ENCODE measurements around the gene HRH1. TPM values are rescaled to one million over a fixed set of nuclear protein-coding genes. Genes with fewer than 3 reads are reported as not detected.
"Not testable (repeated sequence)": the region's sequence is repeated elsewhere in the genome, so short reads cannot be mapped to it uniquely, and the experiment has no call there.

The HRH1 gene
- total RNA-seq, 1 experiment from 2014 or later, result 3.9 TPM

DNA sequence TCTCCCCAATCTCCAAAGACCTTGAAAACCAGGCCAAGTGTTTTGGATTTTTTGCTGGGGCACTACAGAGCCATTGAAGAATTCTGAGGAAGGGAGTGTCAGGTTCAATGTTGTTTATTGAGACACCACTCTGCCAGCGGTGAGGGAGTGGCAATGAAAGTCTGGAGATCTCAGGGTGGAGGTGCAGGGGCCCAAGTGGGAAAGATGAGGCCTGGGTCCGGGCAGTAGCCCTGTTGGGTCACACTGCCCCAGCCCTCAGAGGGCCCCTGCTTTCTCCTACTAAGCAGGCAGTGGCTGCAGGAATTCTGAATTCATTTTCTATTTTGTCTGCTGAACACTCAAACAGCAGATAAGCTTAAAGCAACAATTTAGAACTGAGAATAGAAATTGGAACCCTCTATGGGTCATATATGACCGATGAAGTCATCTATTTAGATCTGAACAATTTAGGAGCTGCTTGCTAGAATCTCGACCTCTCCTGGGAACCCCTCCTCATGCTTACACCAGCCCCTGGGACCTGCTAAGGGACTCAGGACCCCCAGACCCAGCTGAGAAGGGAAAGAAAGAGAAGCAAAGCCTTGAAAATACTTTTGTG lies 17.9 kb downstream of the HRH1 start:
- no peak for DNase-seq (ENCODE audit: low spot score)

- DNase-seq (ENCODE audit: low spot score), result no peak
Measured at GRCh38 chr3:11173828-11174465, 19.7 kb downstream of the HRH1 start.

DNA sequence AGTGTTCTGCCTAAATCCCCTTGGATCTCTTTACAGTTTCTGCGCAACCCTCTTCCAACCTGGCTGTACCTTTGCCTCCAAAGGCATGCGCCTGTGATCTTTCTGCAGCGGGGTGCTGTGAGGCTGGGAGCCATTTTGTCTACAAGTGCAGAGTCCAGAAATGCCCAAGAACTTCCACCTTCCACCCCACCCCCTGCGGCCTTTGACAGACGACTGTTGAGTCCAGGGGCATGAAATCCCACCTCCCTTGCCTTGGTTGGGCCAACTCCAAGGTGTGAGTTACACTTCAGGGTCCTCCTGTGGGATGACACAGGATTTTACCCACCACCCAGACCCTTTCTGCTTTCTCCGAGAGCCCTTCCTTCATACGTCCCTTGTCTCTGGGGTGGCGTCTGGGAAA lies 24.1 kb downstream of the HRH1 start:
- DNase-seq (ENCODE audit: low spot score), result no peak

- DNase-seq (ENCODE audit: low spot score), result not testable (repeated sequence)
Measured at GRCh38 chr3:11184328-11184969, 30.2 kb downstream of the HRH1 start.

- no peak for DNase-seq (ENCODE audit: low spot score)
Measured at GRCh38 chr3:11185144-11185543, 30.9 kb downstream of the HRH1 start.

DNA sequence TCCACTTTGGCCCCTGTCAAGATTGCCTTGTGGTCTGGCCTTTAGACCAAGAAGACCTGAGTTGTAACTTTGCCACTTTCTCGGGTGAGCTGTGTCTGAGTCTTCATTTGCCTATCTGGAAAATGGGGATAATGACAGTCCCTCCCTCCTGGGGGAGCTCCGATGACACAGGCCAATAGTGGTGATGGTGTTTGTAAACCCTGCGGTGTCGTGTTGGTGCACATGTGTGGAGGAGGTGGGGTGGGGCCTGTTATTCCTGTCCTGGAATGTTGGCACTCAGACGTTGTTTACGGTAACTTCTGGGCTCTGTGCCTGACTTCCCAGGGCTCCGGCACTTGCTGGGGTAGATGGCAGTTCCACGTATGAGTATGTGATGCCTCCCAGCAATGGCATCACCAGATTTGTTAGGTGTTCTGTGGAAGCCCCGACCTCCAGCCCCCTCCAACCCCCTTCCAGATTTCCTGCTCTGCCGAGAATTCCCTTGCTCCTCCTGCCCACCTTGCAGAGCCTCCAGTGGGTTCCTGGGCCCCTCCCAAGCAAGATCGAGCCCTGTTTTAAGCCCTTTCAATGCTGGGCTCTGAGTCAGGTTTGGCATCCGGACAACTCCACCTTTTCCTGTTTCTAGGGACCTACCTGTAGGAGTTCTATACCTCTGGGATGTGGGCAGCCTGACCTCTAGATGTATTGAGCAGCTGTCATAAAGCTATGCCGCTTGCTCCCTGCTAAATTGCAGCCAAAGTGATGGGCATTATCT lies 31.4 kb downstream of the HRH1 start:
- DNase-seq (ENCODE audit: low spot score), result peak; percentile 98

DNA sequence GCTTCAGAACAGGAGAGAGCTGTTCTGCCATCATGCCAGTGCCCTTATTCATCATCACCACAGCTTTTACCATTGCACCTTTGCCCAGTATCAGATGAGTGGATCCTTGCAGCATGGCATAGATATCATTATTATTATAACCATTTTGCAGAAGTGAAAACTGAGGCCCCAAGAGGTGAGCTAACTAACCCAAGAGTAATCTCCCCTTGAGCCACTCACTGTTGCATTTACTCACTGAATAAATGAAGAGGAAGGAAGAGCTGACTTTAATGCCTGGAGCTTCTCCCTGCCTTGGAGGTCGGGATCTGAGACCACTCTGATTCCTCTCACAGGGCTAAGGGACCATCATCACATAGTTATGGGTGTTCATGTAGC lies 32.0 kb downstream of the HRH1 start:
- DNase-seq (ENCODE audit: low spot score), result no peak

DNA sequence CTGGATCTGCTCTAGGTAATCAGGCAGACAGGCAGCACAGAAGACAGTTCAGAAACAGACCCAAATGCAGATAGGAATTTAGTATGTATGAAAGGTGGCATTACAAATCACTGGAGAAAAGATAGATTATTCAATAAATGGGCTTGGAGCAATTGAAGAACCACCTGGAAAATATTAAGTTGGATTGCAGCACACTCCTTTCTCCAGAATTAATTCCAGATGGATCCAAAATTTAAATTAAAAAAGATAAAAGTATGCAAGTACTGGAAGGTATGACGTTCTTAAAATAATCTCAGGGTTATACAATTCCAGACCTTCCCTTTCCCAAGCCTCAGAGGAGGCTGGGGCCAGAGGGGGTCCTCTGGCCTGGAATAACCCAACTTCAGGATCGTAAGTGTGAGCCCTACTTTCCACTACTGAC lies 32.5 kb downstream of the HRH1 start:
- no peak for DNase-seq (ENCODE audit: low spot score)

- no peak for DNase-seq (ENCODE audit: low spot score)
Measured at GRCh38 chr3:11187681-11188080, 33.4 kb downstream of the HRH1 start.

DNA sequence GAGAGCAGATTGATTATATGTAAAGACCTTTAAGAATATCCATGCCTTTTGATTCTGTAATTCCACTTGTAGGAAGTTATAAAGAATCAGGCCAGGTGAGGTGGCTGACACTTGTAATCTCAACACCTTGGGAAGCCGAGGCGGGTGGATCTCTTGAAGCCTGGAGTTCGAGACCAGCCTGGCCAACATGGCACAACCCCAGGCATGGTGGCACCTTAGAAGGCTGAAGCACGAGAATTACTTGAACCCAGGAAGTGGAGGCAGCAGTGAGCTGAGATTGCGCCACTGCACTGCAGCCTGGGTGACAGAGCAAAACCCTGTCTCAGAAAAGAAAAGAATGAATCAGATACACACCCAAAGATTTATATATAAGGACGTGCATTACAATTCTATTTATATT lies 33.9 kb downstream of the HRH1 start:
- no peak for DNase-seq (ENCODE audit: low spot score)

DNA sequence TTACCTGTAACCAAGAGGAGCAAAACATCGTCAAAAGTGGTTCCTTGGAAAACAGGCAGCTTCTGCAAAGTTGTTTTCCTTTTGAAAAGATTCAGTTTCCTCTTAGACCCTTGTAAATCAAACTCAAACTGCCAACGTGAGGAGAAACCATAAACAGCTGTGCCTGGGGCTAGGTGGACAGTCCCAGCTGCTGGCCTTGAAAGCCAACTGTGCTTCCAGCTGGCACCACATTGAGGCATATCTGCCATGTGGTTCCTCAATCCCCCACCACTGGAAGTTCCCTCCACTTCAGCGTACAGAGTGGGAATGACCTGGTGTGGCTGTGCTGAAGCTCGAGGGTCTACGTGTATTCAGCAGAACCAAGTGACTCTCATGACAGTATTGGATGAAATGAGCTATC lies 40.9 kb downstream of the HRH1 start:
- peak; percentile 56 for DNase-seq (ENCODE audit: low spot score)

- DNase-seq (ENCODE audit: low spot score), result peak; percentile 42
Measured at GRCh38 chr3:11195721-11196332, 41.5 kb downstream of the HRH1 start.

DNA sequence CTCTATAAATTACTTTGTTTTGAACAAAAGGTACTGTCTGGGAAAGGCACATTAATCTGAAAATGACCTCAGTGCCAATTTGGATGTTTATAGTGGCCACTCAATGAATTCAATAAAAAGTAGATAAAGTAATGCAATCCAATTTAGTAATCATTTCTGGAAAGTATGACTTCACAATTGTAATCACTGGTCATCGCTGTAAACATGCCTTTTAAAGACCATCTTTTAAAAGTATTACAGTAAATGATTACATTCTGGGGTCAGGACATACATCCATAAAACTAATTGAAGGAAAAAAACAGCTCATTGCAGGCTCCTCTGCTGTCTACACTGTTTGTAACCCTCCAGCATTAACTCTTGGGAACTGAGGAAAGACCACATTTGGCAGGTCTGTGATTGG lies 43.2 kb downstream of the HRH1 start:
- no peak for DNase-seq (ENCODE audit: low spot score)

GRCh38 chr3:11198070-11198469 lies 43.8 kb downstream of the HRH1 start:
- no peak for DNase-seq (ENCODE audit: low spot score)

DNA sequence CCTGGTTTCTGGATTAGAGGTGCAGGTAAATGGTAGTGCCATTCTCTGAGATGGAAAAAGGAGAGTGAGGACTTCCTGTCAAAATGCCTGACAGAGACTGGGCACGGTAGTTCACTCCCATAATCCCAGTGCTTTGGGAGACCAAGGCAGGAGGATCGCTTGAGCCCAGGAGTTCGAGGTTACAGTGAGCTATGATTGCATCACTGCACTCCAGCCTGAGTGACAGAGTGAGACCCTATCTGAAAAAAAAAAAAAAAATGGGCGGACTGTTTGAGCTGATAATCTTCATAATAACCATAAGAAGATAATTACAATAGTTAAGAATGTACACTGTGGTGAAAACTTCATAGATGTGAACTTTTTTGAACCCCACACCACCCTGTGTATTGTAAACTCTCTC lies 44.2 kb downstream of the HRH1 start:
- DNase-seq (ENCODE audit: low spot score), result no peak

DNA sequence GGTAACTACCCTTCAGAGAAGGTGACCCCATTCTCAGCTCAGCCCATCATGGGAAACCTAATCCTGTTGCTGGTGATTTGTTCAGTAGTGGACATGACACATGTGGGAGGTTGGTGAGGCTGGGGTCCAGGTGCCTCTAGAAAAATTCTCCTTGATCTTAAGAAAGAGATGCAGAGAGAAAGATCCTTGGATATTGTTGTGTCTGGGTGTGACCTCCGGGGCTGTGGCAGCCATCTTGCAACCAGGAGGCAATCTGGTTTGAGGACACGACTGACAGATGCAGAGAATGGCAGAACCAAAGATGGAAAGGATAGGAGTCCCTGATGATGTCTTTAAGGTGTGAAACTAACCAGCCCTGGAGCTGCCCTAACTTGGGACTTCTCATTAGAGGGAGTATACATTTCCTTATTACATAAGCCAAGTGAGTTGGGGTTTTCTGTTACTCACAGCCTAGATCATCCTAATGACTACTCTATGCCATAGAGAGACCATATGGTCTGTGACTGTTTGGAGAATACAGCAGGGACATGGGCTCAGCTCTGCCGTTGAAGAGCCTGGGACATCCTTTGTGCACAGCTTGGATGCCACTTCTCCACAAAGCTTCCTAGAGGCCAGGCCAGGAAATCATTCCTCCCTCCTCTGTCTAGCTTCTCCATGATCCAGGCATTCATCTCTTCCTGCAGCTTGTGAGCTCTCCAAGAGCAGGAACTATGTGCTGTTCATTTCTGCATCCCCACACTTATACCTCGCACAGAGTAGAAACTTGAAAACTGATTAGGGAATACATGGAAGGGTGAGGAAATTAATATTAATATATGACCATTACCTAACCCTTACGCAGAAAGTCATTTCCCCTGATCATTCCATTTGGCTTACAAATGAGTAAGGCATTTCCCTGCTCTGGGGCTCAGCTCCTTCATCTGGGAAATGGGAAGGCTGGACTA lies 45.9 kb downstream of the HRH1 start:
- no peak for DNase-seq (ENCODE audit: low spot score)

DNA sequence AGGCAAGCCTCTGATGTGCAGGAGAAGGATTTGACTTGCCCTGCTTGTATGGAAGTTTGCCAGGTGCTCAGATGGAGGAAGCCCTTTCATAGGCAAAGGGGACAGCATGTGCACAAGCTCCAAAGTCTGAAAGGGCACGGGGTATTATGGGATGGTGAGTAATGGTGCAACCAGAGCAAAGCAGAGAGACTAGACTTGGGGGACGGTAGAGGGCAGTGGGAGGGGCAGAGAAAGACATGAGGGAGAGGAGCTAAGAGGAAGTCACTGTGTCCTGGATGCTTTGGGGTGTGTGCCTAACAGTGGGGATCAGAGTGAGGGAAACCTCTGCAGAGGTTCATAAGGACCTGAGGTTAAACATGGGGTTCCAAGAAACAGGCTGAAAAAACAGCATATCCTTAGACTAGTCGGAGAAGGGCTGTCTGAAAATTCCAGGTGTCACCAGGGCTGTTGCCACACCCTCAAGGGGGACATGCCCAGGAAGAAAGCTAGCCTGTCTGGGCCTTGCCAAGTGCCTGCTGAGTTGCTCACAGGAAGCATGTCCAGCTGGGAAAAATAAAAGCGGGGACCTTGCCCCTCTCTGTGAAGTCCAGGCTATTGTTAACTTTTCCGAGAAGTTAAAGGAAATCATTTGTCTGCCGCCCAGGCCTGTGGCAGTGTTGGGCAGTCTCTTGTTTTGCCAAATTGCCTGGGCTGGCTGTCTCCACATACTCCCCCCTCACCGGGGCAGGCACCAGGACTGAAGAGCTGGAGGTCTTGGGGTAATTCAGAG lies 47.1 kb downstream of the HRH1 start:
- DNase-seq (ENCODE audit: low spot score), result no peak

DNA sequence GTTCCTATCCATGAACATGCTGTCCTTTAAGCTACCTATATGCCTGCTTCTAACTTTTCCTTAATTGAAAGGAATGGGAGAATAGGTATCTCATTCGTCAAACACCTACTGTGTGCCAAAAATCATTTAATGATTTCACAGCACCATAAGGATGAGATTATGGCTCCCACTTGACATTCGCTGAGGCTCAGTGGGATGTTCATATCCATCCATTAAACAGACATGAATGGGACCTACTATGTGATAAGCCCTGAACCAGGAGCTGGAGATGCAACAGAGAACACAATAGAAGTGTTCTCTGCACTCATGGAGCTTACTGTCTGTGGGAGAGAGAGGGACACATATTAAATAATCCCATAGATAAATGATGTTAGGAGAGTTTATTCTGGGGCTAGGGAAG lies 49.7 kb downstream of the HRH1 start:
- no peak for DNase-seq (ENCODE audit: low spot score)

- no peak for DNase-seq (ENCODE audit: low spot score)
Measured at GRCh38 chr3:11204697-11205348, 50.5 kb downstream of the HRH1 start.

- not testable (repeated sequence) for DNase-seq (ENCODE audit: low spot score)
Measured at GRCh38 chr3:11205881-11206280, 51.6 kb downstream of the HRH1 start.

Measured in H4 (cell line).